KMS-11 (cell line): ENCODE data around the gene RBM7.

ENCODE experiments used
- H2AFZ ChIP-seq: fragments of 200-600 bp; sonication (generic); 2 replicates; pipeline ENCODE4 v1.6.1; 2016; ENCODE audit warnings: antibody characterized with exemption, mixed run types, low read depth
- H3K27ac ChIP-seq: fragments of 200-600 bp; sonication (generic); 2 replicates; pipeline ENCODE4 v1.6.1; 2016; ENCODE audit warnings: mild to moderate bottlenecking, mixed run types
- H3K27me3 ChIP-seq: fragments of 200-600 bp; sonication (generic); 2 replicates; pipeline ENCODE4 v1.6.1; 2017; ENCODE audit warnings: mild to moderate bottlenecking, low read depth, mixed run types, moderate library complexity; ENCODE audit not compliant: insufficient read depth
- H3K36me3 ChIP-seq: fragments of 200-600 bp; sonication (generic); 2 replicates; pipeline ENCODE4 v1.6.1; 2017; ENCODE audit warnings: mild to moderate bottlenecking, mixed run types; ENCODE audit not compliant: insufficient read depth
- H3K4me1 ChIP-seq: fragments of 200-600 bp; sonication (generic); 2 replicates; pipeline ENCODE4 v1.6.1; 2016; ENCODE audit warnings: mild to moderate bottlenecking, low read depth, mixed run types; ENCODE audit not compliant: poor library complexity, severe bottlenecking
- H3K4me2 ChIP-seq: fragments of 200-600 bp; sonication (generic); 2 replicates; pipeline ENCODE4 v1.7.0; 2016; ENCODE audit warnings: mild to moderate bottlenecking, mixed run types
- H3K4me3 ChIP-seq: fragments of 200-600 bp; sonication (generic); IDR thresholded peaks from 2 replicates; pipeline ENCODE4 v1.6.1; 2017; ENCODE audit warnings: low read depth, low read length, mixed read lengths; ENCODE audit not compliant: insufficient read depth
- H3K79me2 ChIP-seq: fragments of 200-600 bp; sonication (generic); 2 replicates; pipeline ENCODE4 v1.6.1; 2016; ENCODE audit warnings: low read depth, mixed run types; ENCODE audit not compliant: insufficient read depth
- H3K9ac ChIP-seq: fragments of 200-600 bp; sonication (generic); 2 replicates; pipeline ENCODE4 v1.6.1; 2016; ENCODE audit warnings: mild to moderate bottlenecking, mixed run types
- H4K20me1 ChIP-seq: fragments of 200-600 bp; sonication (generic); 2 replicates; pipeline ENCODE4 v1.6.1; 2016; ENCODE audit warnings: mild to moderate bottlenecking, mixed run types; ENCODE audit not compliant: insufficient read depth
- TF ChIP-seq, protein P1 (sequence below): fragments of 200-600 bp; sonication (generic); conservative IDR thresholded peaks from 2 replicates; pipeline ENCODE4 v1.6.1; 2017; ENCODE audit warnings: low read depth, mild to moderate bottlenecking, antibody characterized with exemption, low read length, moderate library complexity, mixed read lengths

The RBM7 gene

DNA sequence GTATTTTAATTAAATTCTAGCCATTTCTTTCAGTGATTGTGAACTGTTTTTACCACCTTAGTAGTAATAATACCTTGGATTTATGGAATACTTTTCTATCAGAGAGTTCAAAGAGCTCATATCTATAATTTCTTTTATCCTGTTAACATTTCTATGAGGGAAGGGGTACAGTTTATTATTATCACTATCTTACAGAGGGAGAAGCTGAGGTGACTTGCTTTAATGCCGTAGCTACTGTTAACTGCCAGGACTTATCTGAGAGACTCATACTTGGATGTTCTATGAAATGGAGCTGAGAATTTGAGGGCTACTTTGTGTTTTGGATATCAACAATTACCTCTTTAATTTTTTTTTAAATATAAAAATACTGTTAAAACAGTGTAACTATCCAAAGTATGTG is 42.1 kb downstream of the RBM7 start:
- TF ChIP-seq, protein P1, sequence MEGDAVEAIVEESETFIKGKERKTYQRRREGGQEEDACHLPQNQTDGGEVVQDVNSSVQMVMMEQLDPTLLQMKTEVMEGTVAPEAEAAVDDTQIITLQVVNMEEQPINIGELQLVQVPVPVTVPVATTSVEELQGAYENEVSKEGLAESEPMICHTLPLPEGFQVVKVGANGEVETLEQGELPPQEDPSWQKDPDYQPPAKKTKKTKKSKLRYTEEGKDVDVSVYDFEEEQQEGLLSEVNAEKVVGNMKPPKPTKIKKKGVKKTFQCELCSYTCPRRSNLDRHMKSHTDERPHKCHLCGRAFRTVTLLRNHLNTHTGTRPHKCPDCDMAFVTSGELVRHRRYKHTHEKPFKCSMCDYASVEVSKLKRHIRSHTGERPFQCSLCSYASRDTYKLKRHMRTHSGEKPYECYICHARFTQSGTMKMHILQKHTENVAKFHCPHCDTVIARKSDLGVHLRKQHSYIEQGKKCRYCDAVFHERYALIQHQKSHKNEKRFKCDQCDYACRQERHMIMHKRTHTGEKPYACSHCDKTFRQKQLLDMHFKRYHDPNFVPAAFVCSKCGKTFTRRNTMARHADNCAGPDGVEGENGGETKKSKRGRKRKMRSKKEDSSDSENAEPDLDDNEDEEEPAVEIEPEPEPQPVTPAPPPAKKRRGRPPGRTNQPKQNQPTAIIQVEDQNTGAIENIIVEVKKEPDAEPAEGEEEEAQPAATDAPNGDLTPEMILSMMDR, result no peak
- H3K79me2 ChIP-seq, result peaks cover 30% of the 10 kb centered on the region; the same call in 1 of the 2 replicates
- H3K9ac ChIP-seq, result no peak overlapping the region

DNA sequence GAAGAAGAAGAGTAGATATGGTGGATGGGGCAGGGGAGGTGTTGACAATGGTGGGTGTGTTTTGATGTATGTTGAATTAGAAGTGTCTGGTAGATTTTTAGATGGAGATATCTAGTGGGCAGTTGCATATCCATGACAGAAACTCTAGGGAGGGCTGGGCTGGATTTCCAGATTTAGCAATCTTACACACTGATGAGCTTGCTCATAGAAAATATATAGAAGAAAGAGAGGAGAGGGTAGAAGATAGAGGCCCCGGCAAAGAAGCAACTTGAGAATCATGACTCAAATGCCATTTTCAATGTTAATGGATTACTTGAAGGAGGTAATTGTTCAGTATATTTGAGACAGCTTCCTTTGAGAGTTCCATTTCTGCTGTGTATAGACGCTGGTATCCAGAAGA is 47.0 kb downstream of the RBM7 start:
- Histone ChIP-seq H3K27ac (no peak overlapping the region), H3K79me2 (peaks cover under 1% of the 10 kb centered on the region; the same call in 1 of the 2 replicates), H2AFZ (no peak overlapping the region), H3K36me3 (no peaks in the 10 kb centered on the region), H3K4me2 (no peak overlapping the region), H4K20me1 (no peaks in the 10 kb centered on the region), H3K4me1 (peaks cover 10% of the 10 kb centered on the region), H3K9ac (no peak overlapping the region), H3K4me3 (no peak overlapping the region), H3K27me3 (no peaks in the 10 kb centered on the region)
- TF ChIP-seq, protein P1, result no peak

More for the DNA sequence above, 42.1 kb downstream of the RBM7 start:
- no peak overlapping the region for H3K4me2 ChIP-seq
- no peaks in the 10 kb centered on the region for H4K20me1 ChIP-seq
- no peak overlapping the region for H2AFZ ChIP-seq
- H3K27me3 ChIP-seq, result no peaks in the 10 kb centered on the region
- H3K36me3 ChIP-seq, result no peaks in the 10 kb centered on the region
- no peak overlapping the region for H3K27ac ChIP-seq
- peaks cover 28% of the 10 kb centered on the region for H3K4me1 ChIP-seq
- H3K4me3 ChIP-seq, result no peak overlapping the region

DNA sequence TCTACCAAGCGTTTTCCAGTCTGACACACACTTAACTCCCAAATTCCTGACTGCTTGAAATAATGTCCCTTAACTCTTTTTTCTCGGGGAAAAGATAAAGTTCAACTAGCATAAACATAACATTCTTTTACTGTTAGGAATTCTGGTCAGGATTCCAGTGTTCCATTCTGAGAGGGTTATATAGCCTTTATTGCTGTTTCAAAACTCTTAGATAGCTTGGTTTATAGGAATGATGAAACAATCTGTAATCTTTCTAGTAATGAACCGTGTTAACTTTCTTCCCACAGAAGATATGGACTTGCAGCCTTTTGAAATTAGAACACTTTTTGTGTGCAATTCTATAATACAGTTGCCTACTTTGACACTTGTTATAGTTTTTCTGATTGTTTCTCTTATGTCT is 47.4 kb downstream of the RBM7 start:
- H3K36me3 ChIP-seq, result no peaks in the 10 kb centered on the region
- no peaks in the 10 kb centered on the region for H3K79me2 ChIP-seq
- H3K4me1 ChIP-seq, result peaks cover 10% of the 10 kb centered on the region
- H4K20me1 ChIP-seq, result no peaks in the 10 kb centered on the region
- H2AFZ ChIP-seq, result no peak overlapping the region
- H3K4me3 ChIP-seq, result no peak overlapping the region
- no peak overlapping the region for H3K27ac ChIP-seq
- H3K4me2 ChIP-seq, result no peak overlapping the region
- H3K27me3 ChIP-seq, result no peaks in the 10 kb centered on the region
- TF ChIP-seq, protein P1, result no peak
- H3K9ac ChIP-seq, result no peak overlapping the region

DNA sequence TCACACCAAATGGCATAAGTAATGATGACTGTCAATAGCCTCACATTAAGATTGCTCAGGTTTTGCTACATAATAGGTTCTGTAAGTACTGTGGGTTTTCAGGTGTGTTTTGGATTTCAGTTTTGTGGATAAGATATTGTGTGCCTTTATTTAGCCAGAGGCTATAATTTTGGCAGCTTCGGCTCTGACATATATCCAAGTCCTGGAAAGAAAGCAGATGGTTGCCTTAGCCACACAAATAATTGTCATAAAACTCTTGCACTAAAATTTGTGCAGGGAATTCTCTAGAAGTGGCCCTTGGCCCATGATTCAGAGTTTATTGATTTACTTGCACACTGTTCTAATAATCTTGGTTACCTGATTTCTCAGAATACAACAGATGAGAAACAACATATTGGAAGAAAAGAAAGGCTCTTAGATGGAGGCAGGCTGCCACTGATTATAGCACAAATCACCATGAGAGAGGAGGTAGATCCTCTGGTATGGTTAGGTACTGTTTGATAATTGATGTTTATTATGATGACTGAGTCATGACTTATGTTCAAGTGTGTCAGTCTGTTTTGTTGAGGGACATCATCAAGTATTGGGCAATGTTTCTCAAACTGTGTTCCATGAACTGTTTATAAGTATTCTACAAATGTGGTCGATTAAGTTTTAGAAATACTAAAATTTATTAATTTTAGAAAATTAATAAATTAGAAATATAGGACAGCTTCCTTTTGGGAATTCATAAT is 48.5 kb downstream of the RBM7 start:
- no peak overlapping the region for H3K4me2 ChIP-seq
- no peaks in the 10 kb centered on the region for H3K27me3 ChIP-seq
- H3K79me2 ChIP-seq, result no peaks in the 10 kb centered on the region
- H3K27ac ChIP-seq, result no peak overlapping the region
- H4K20me1 ChIP-seq, result no peaks in the 10 kb centered on the region
- H3K4me3 ChIP-seq, result no peak overlapping the region
- no peak overlapping the region for H3K9ac ChIP-seq
- H3K4me1 ChIP-seq, result peaks cover 10% of the 10 kb centered on the region
- H3K36me3 ChIP-seq, result no peaks in the 10 kb centered on the region
- H2AFZ ChIP-seq, result no peak overlapping the region
- TF ChIP-seq, protein P1, result no peak
